Peyer's patch (tissue), 4 donors: Measurements from ENCODE around the gene WRAP73. TPM values are rescaled to one million over a fixed set of nuclear protein-coding genes. Genes with fewer than 3 reads are reported as not detected.

Source experiments
- DNase-seq, 3 donors: peaks; one replicate each; pipeline ENCODE4 v3.0.0-alpha.2; 2017 to 2019
- H3K27ac ChIP-seq, 4 donors: fragments of 200-600 bp; sonication (generic); one replicate each; pipeline ENCODE4 v1.5.1; 2016 to 2019
- H3K27me3 ChIP-seq, 2 donors: fragments of 200-600 bp; sonication (generic); one replicate each; pipeline ENCODE4 v1.5.1; 2019
- H3K36me3 ChIP-seq, 3 donors: fragments of 200-600 bp; sonication (generic); one replicate each; pipeline ENCODE4 v1.5.1; 2016 to 2019
- H3K4me1 ChIP-seq, 4 donors: fragments of 200-600 bp; sonication (generic); one replicate each; pipeline ENCODE4 v1.5.1; 2016 to 2019
- H3K4me3 ChIP-seq, 4 donors: fragments of 200-600 bp; sonication (generic); 1 replicate in 3 of 4; 2 replicates in 1 of 4; pipeline ENCODE4 v1.5.1; 2016 to 2019; ENCODE audit warnings: mild to moderate bottlenecking in 1 of 4
- H3K9me3 ChIP-seq, 4 donors: fragments of 200-600 bp; sonication (generic); one replicate each; pipeline ENCODE4 v1.5.1; 2016 to 2019; ENCODE audit warnings: mild to moderate bottlenecking in 1 of 4
- CTCF ChIP-seq, 6 experiments: fragments of 450-650 bp in 4 of 6; fragments of 200-600 bp in 2 of 6; sonication (generic) in 1 of 6; IDR thresholded peaks; one replicate each; pipeline ENCODE4 v1.5.1; 2017 to 2019; ENCODE audit warnings: antibody characterized with exemption in 6 of 6, mild to moderate bottlenecking in 3 of 6, moderate library complexity in 1 of 6
- POLR2A ChIP-seq, 2 donors: fragments of 450-650 bp; IDR thresholded peaks; one replicate each; pipeline ENCODE4 v1.5.1; 2017; ENCODE audit warnings: antibody characterized with exemption in 2 of 2, mild to moderate bottlenecking in 2 of 2, moderate library complexity in 2 of 2
- total RNA-seq, 4 donors: library from RNA; depleted of rRNA; stranded (reverse); fragments of >200 nt; gene quantifications; one replicate each; pipeline ENCODE4 v1.1.0, GENCODE V29; 2016

The WRAP73 gene
- total RNA-seq, 4 donors from 2014 or later, result 34.3 to 71.1 (median 49.4) TPM

GRCh38 chr1:3668585-3669300, 18.8 kb upstream of the WRAP73 start:
- Histone ChIP-seq H3K27ac (no peak overlapping the region), H3K27me3 (no peaks in the 10 kb centered on the region), H3K9me3 (no peaks in the 10 kb centered on the region), H3K36me3 (no peaks in the 10 kb centered on the region), H3K4me1 (peaks cover 0 to 25% (median 11%) of the 10 kb centered on the region in 4 donors), H3K4me3 (no peak overlapping the region)
- DNase-seq, result peak in 2 of 3 donors; percentile 89 to 90
- no peak for TF ChIP-seq CTCF (IDR thresholded peaks at IDR 0.05)
- no peak for TF ChIP-seq POLR2A (IDR thresholded peaks at IDR 0.05)

GRCh38 chr1:3668148-3668547, 18.2 kb upstream of the WRAP73 start:
- Histone ChIP-seq H3K4me3 (no peak overlapping the region), H3K4me1 (peaks cover 0 to 23% (median 11%) of the 10 kb centered on the region in 4 donors), H3K27me3 (no peaks in the 10 kb centered on the region), H3K36me3 (no peaks in the 10 kb centered on the region), H3K27ac (no peak overlapping the region), H3K9me3 (no peaks in the 10 kb centered on the region)
- DNase-seq, result peak in 1 of 3 donors; percentile 34
- TF ChIP-seq POLR2A (IDR thresholded peaks at IDR 0.05) (no peak), CTCF (IDR thresholded peaks at IDR 0.05) (no peak)

DNA sequence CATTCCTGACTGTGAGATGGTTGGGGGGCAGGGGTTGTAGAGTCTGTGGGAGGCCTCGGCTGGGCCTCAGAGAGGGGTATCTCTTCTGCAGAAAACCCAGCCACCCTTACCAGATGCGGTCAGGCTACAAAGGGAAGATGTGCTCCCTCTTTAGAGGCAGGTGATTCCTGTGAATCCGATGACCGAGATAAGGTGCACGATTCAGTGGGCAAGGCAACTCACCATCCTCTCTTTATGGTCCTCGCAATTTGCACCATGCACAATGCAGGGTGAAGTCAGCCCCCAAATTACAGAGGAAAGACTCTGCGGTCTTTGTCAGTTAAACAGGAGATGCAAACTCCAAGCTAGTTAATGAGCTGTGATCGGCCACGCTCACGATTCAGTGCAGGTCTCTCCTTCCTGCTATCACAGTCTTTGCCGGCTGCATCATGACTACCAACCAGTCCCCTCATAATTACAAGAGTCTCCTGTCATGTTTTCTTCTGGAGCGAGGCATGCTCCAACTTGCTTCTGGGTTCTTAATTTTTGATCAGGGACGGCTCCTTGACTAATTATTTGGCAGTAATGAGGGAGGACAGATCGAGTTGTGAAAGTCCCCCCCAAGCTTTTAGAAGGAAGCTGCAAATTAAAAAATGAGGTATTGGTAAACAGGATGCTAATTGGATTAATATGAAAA, 14.9 kb upstream of the WRAP73 start:
- DNase-seq, result peak in 1 of 3 donors; percentile 56
- Histone ChIP-seq H3K9me3 (no peaks in the 10 kb centered on the region), H3K4me3 (no peak overlapping the region), H3K36me3 (no peaks in the 10 kb centered on the region), H3K27me3 (no peaks in the 10 kb centered on the region), H3K4me1 (peaks cover 0 to 23% (median 11%) of the 10 kb centered on the region in 4 donors), H3K27ac (peak overlapping the region in 2 of 4 donors; percentile 1 to 73)
- no peak for TF ChIP-seq CTCF (IDR thresholded peaks at IDR 0.05)
- no peak for TF ChIP-seq POLR2A (IDR thresholded peaks at IDR 0.05)

DNA sequence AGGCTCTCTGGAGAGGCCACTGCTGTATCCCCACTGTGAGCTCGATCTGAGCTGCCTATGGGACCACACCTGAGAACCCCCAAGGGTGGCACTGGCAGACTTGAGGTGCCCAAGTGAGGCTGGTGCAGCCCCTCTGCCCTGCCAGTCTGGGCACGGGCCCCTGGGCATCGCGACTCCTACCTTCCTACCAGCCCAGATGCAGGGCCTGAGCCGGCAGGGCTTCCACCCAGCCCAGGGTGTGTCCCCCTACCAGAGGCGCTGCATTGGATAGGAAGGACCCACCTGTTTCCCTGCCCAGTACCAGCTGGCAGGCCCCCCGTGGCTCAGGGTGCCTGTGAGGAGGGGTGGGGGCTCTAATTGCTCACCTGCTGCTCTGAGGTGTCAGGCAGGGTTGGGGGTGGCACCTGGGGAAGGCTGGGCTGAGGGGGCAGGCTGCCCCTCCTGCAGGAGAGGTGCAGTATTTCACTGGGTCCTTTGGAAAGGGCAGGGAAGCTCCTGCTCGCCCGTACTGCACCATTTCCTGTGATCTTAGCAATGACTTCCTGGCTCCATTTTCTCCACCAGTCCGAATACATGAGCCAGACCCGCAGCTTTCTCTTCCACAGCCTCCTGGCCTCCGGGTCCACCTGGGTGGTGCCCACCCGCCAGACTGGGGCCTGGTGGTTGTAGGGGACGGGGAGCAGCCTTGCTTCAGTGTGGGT, 14.2 kb upstream of the WRAP73 start:
- no peaks in the 10 kb centered on the region for H3K9me3 ChIP-seq
- H3K27ac ChIP-seq, result peak overlapping the region in 2 of 4 donors; percentile 1 to 73
- H3K36me3 ChIP-seq, result no peaks in the 10 kb centered on the region
- H3K27me3 ChIP-seq, result no peaks in the 10 kb centered on the region
- peak in 1 of 3 donors; percentile 38 for DNase-seq
- peaks cover 0 to 23% (median 10%) of the 10 kb centered on the region in 4 donors for H3K4me1 ChIP-seq
- H3K4me3 ChIP-seq, result no peak overlapping the region
- TF ChIP-seq POLR2A (IDR thresholded peaks at IDR 0.05) (no peak), CTCF (IDR thresholded peaks at IDR 0.05) (no peak)

- no peaks in the 10 kb centered on the region for H3K36me3 ChIP-seq
- H3K4me3 ChIP-seq, result no peak overlapping the region
- no peaks in the 10 kb centered on the region for H3K27me3 ChIP-seq
- peak in 1 of 3 donors; percentile 14 for DNase-seq
- no peak overlapping the region for H3K27ac ChIP-seq
- H3K9me3 ChIP-seq, result no peaks in the 10 kb centered on the region
- no peak for TF ChIP-seq CTCF (IDR thresholded peaks at IDR 0.05)
- TF ChIP-seq POLR2A (IDR thresholded peaks at IDR 0.05), result no peak
- H3K4me1 ChIP-seq, result peaks cover 0 to 16% (median 4%) of the 10 kb centered on the region in 4 donors
Measured at GRCh38 chr1:3662080-3662671, 12.3 kb upstream of the WRAP73 start.
